H1 (cell line): ENCODE data around the gene PGLYRP1. TPM values are rescaled to one million over a fixed set of nuclear protein-coding genes. Genes with fewer than 3 reads are reported as not detected.
A peak's percentile ranks its signal among the peaks of the same experiment; 100 is the strongest.

Source experiments
- CTCF ChIA-PET: fragments of 300-600 bp; sonication (Branson Sonifier 250); formaldehyde crosslinking; loops from one replicate; lab custom pipeline; 2021; ENCODE audit not compliant: partially characterized antibody; lab: Charles Lee
- POLR2A ChIA-PET: fragments of 300-600 bp; sonication (Branson Sonifier 250); formaldehyde crosslinking; loops from one replicate; lab custom pipeline; 2021; ENCODE audit warnings: inconsistent platforms; ENCODE audit not compliant: partially characterized antibody; lab: Charles Lee
- DNase-seq, 2 experiments: peaks; one replicate each; pipeline versions ENCODE4 v3.0.0 to v3.0.0-alpha.2; 2010 to 2022; ENCODE audit warnings: low spot score in 2 of 2, low read depth in 1 of 2, mixed read lengths in 1 of 2
- FAIRE-seq: peaks from 2 replicates; lab custom pipeline; 2011; peaks lifted over from hg19 to GRCh38; lab: Jason Lieb, UNC
- H2AFZ ChIP-seq: 2 replicates; pipeline ENCODE4 v1.8.1; 2012; ENCODE audit warnings: low read length, inconsistent platforms
- H2AK5ac ChIP-seq: 2 replicates; pipeline ENCODE4 v1.6.1; 2013; ENCODE audit warnings: low read depth, low read length
- H2BK120ac ChIP-seq: replicated peaks from 2 replicates; pipeline ENCODE3; 2013; ENCODE audit warnings: low read depth, low read length, inconsistent platforms
- H2BK12ac ChIP-seq: 2 replicates; pipeline ENCODE4 v1.6.1; 2013; ENCODE audit warnings: low read depth, low read length
- H2BK15ac ChIP-seq: 2 replicates; pipeline ENCODE4 v1.6.1; 2013; ENCODE audit warnings: low read length
- H2BK20ac ChIP-seq: 2 replicates; pipeline ENCODE4 v1.6.1; 2013; ENCODE audit warnings: low read length
- H2BK5ac ChIP-seq: 2 replicates; pipeline ENCODE4 v1.6.1; 2013; ENCODE audit warnings: low read depth, low read length
- H3K14ac ChIP-seq: 2 replicates; pipeline ENCODE4 v1.6.1; 2013; ENCODE audit warnings: inconsistent platforms; ENCODE audit not compliant: insufficient read length
- H3K18ac ChIP-seq: 2 replicates; pipeline ENCODE4 v1.6.1; 2013; ENCODE audit warnings: low read length; ENCODE audit errors: extremely low read depth
- H3K23ac ChIP-seq: 2 replicates; pipeline ENCODE4 v1.6.1; 2013; ENCODE audit warnings: inconsistent platforms; ENCODE audit not compliant: insufficient read length
- H3K23me2 ChIP-seq: 2 replicates; pipeline ENCODE4 v1.6.1; 2013; ENCODE audit warnings: low read depth, low read length
- H3K27ac ChIP-seq: 2 replicates; pipeline ENCODE4 v1.6.1; 2011; ENCODE audit warnings: low read depth, low read length, inconsistent platforms
- H3K27me3 ChIP-seq, 4 experiments: replicated peaks in 1 of 4; 1 replicate in 1 of 4; 2 replicates in 3 of 4; pipeline versions ENCODE4 v1.6.1 to v1.8.1; 2011 to 2013; ENCODE audit warnings: low read length in 3 of 4, mild to moderate bottlenecking in 3 of 4, inconsistent platforms in 2 of 4, mixed read lengths in 2 of 4, moderate library complexity in 1 of 4; ENCODE audit not compliant: control insufficient read depth in 3 of 4, insufficient read depth in 3 of 4; ENCODE audit errors: extremely low read depth in 1 of 4
- H3K36me3 ChIP-seq, 4 experiments: 2 replicates each; pipeline versions ENCODE4 v1.6.1 to v1.8.1; 2011 to 2013; ENCODE audit warnings: mild to moderate bottlenecking in 4 of 4, low read length in 3 of 4, moderate library complexity in 2 of 4, control low read depth in 1 of 4, inconsistent platforms in 1 of 4; ENCODE audit not compliant: insufficient read depth in 4 of 4, control insufficient read depth in 2 of 4
- H3K4ac ChIP-seq: replicated peaks from 2 replicates; pipeline ENCODE3; 2013; ENCODE audit warnings: low read length, low read depth, mixed read lengths, inconsistent platforms; ENCODE audit not compliant: insufficient read length
- H3K4me1 ChIP-seq, 4 experiments: replicated peaks in 1 of 4; 1 replicate in 1 of 4; 2 replicates in 3 of 4; pipeline versions ENCODE4 v1.6.1 to v1.8.1; 2011 to 2013; ENCODE audit warnings: low read length in 3 of 4, inconsistent platforms in 2 of 4, mixed read lengths in 1 of 4; ENCODE audit not compliant: insufficient read depth in 4 of 4, control insufficient read depth in 3 of 4
- H3K4me2 ChIP-seq, 2 experiments: 2 replicates each; pipeline versions ENCODE4 v1.6.1 to v1.8.1; 2011 to 2013; ENCODE audit warnings: low read depth in 2 of 2, low read length in 2 of 2, control low read depth in 1 of 2, inconsistent platforms in 1 of 2, mild to moderate bottlenecking in 1 of 2; ENCODE audit not compliant: insufficient read depth in 1 of 2
- H3K4me3 ChIP-seq, 4 experiments: fragments of 200-600, 300-600 bp in 1 of 4; sonication (generic), shearing (Covaris generic), sonication (Bioruptor Twin) in 1 of 4; 2 replicates each; pipeline versions ENCODE4 v1.5.1 to v1.8.1; 2011 to 2016; ENCODE audit warnings: low read length in 4 of 4, low read depth in 3 of 4, control low read depth in 2 of 4, inconsistent platforms in 2 of 4, mild to moderate bottlenecking in 2 of 4, mixed read lengths in 1 of 4, moderate library complexity in 1 of 4; ENCODE audit not compliant: insufficient read depth in 2 of 4; ENCODE audit errors: extremely low read depth in 1 of 4
- H3K56ac ChIP-seq: replicated peaks from 2 replicates; pipeline ENCODE3; 2013; ENCODE audit warnings: low read depth, mild to moderate bottlenecking, mixed read lengths, low read length, inconsistent platforms; ENCODE audit not compliant: insufficient read length
- H3K79me1 ChIP-seq: 2 replicates; pipeline ENCODE4 v1.6.1; 2013; ENCODE audit warnings: low read depth, low read length, control low read depth
- H3K79me2 ChIP-seq, 2 experiments: 2 replicates each; pipeline versions ENCODE4 v1.6.1 to v1.8.1; 2012 to 2013; ENCODE audit warnings: low read length in 2 of 2, mild to moderate bottlenecking in 2 of 2, inconsistent platforms in 1 of 2; ENCODE audit not compliant: insufficient read depth in 2 of 2, control insufficient read depth in 1 of 2
- H3K9ac ChIP-seq, 4 experiments: replicated peaks in 1 of 4; 1 replicate in 1 of 4; 2 replicates in 3 of 4; pipeline versions ENCODE4 v1.6.1 to v1.8.1; 2011 to 2013; ENCODE audit warnings: low read depth in 3 of 4, low read length in 3 of 4, control low read depth in 2 of 4, mild to moderate bottlenecking in 2 of 4, moderate library complexity in 2 of 4, inconsistent platforms in 1 of 4; ENCODE audit errors: extremely low read depth in 1 of 4
- H3K9me3 ChIP-seq, 2 experiments: 2 replicates each; pipeline versions ENCODE4 v1.6.1 to v1.8.1; 2012 to 2013; ENCODE audit warnings: mild to moderate bottlenecking in 2 of 2, moderate library complexity in 2 of 2, control low read depth in 1 of 2, inconsistent platforms in 1 of 2, low read depth in 1 of 2, low read length in 1 of 2, mixed read lengths in 1 of 2; ENCODE audit not compliant: insufficient read depth in 2 of 2
- H4K20me1 ChIP-seq, 2 experiments: replicated peaks in 1 of 2; 2 replicates each; pipeline versions ENCODE3 to v1.8.1; 2011 to 2013; ENCODE audit warnings: inconsistent platforms in 2 of 2, low read length in 2 of 2, mild to moderate bottlenecking in 1 of 2; ENCODE audit not compliant: insufficient read depth in 2 of 2, control insufficient read depth in 1 of 2
- H4K5ac ChIP-seq: 2 replicates; pipeline ENCODE4 v1.6.1; 2013; ENCODE audit warnings: low read length, low read depth, mixed read lengths, inconsistent platforms; ENCODE audit not compliant: insufficient read length
- H4K8ac ChIP-seq: 2 replicates; pipeline ENCODE4 v1.8.0; 2013; ENCODE audit warnings: mild to moderate bottlenecking, moderate library complexity, low read length, inconsistent platforms; ENCODE audit not compliant: insufficient read depth; ENCODE audit errors: extremely low read depth
- H4K91ac ChIP-seq: replicated peaks from 2 replicates; pipeline ENCODE3; 2013; ENCODE audit warnings: low read length, mixed read lengths, inconsistent platforms; ENCODE audit not compliant: insufficient read length
- BRCA1 ChIP-seq: IDR thresholded peaks from 2 replicates; pipeline ENCODE4 v1.6.1; 2012; ENCODE audit warnings: low read depth, low read length, improper control_type of control experiment
- CBX8 ChIP-seq: fragments of 300-800, 300-1000 bp; sonication (generic); IDR thresholded peaks from 2 replicates; pipeline ENCODE4 v1.7.1; 2016; ENCODE audit warnings: low read depth, low read length, borderline replicate concordance
- CTBP2 ChIP-seq: IDR thresholded peaks from 2 replicates; pipeline ENCODE4 v1.7.0; 2011; ENCODE audit warnings: borderline replicate concordance, mild to moderate bottlenecking, moderate library complexity, mixed read lengths, low read length; ENCODE audit not compliant: insufficient read depth, insufficient read length
- EGR1 ChIP-seq: IDR thresholded peaks from 2 replicates; pipeline ENCODE4 v1.6.1; 2011; ENCODE audit warnings: low read depth, low read length, borderline replicate concordance
- HDAC6 ChIP-seq: IDR thresholded peaks from one replicate; pipeline ENCODE4 v1.7.1; 2012; ENCODE audit warnings: low read depth, mild to moderate bottlenecking, inconsistent platforms, low read length, moderate library complexity
- KDM1A ChIP-seq: fragments of 200-600, 300-600 bp; sonication (generic); IDR thresholded peaks from 2 replicates; pipeline ENCODE4 v1.7.1; 2016; ENCODE audit warnings: mild to moderate bottlenecking, low read length, borderline replicate concordance
- POLR2A ChIP-seq, 2 experiments: IDR thresholded peaks; 1 replicate in 1 of 2; 2 replicates in 1 of 2; pipeline ENCODE4 v1.6.1; 2011; ENCODE audit warnings: low read depth in 2 of 2, low read length in 2 of 2, mild to moderate bottlenecking in 2 of 2; ENCODE audit errors: control extremely low read depth in 1 of 2
- RAD21 ChIP-seq, 2 experiments: IDR thresholded peaks in 1 of 2; conservative IDR thresholded peaks in 1 of 2; 2 replicates each; pipeline ENCODE4 v1.6.1; 2011; ENCODE audit warnings: low read depth in 2 of 2, low read length in 2 of 2, improper control_type of control experiment in 1 of 2, inconsistent platforms in 1 of 2, mild to moderate bottlenecking in 1 of 2, moderate library complexity in 1 of 2
- SUZ12 ChIP-seq: fragments of 200-600 bp; sonication (generic); IDR thresholded peaks from 2 replicates; pipeline ENCODE4 v1.6.1; 2012; ENCODE audit warnings: mild to moderate bottlenecking, inconsistent platforms, low read length, moderate library complexity, mixed read lengths
- TAF7 ChIP-seq: optimal IDR thresholded peaks from 2 replicates; pipeline ENCODE3; 2011; ENCODE audit warnings: low read depth, mild to moderate bottlenecking, inconsistent platforms, low read length, moderate library complexity, borderline replicate concordance
- WGBS, 2 experiments: shearing (Covaris generic) in 1 of 2; methylation state at CpG; one replicate each; pipeline versions ENCODE4 v1.1.6 to v1.1.7; 2013 to 2015; ENCODE audit warnings: low lambda C conversion rate in 2 of 2, mixed read lengths in 2 of 2, inconsistent platforms in 1 of 2, low coverage in 1 of 2, missing lambda C conversion rate in 1 of 2; ENCODE audit not compliant: insufficient replicate concordance in 2 of 2, insufficient coverage in 1 of 2, insufficient read length in 1 of 2; ENCODE audit errors: extremely low coverage in 1 of 2, missing lambda C conversion rate in 1 of 2; 5-methylcytosine and 5-hydroxymethylcytosine counted together
- polyA plus RNA-seq, 7 experiments: library from polyadenylated mRNA; depleted of rRNA in 3 of 7; stranded (reverse) in 5 of 7; unstranded in 2 of 7; fragments of >200 nt in 5 of 7; fragments of 200-250 nt in 2 of 7; gene quantifications; 1 replicate in 5 of 7; 2 replicates in 1 of 7; 4 replicates in 1 of 7; pipeline versions ENCODE4 v1.2.1 to v1.2.3, GENCODE V29; 2011 to 2013; ENCODE audit warnings: missing spikeins in 2 of 7, mixed read lengths in 2 of 7
- total RNA-seq: library from RNA; stranded (reverse); fragmentation: NEBNext Ultra II Directional; extraction: Animal tissue kit (Norgen Biotek cat#: 25700); gene quantifications from 2 replicates; pipeline ENCODE4 v1.2.1, GENCODE V29; 2021
- TF ChIP-seq, protein P1 (sequence below): IDR thresholded peaks from 2 replicates; pipeline ENCODE4 v1.6.1; 2011; ENCODE audit warnings: low read length, improper control_type of control experiment

The PGLYRP1 gene
- total and polyA plus RNA-seq, 2 of the 8 experiments (the other 6 are each of a cell fraction or from before 2014, with no cell fraction given): not detected

- Histone ChIP-seq H4K5ac (no peak overlapping the region), H3K23ac (no peak overlapping the region), H3K36me3 (no peaks in the 10 kb centered on the region; a peak in 2 of 8 replicates), H3K4me2 (no peak overlapping the region), H2BK12ac (no peak overlapping the region), H4K8ac (peak overlapping the region; percentile 35; the same call in 1 of the 2 replicates), H3K9me3 (no peaks in the 10 kb centered on the region), H2AK5ac (no peak overlapping the region), H3K14ac (no peak overlapping the region), H3K56ac (no peak overlapping the region), H2BK120ac (no peak overlapping the region), H3K18ac (no peak overlapping the region), H3K4me3 (no peak overlapping the region), H3K23me2 (peaks cover 19% of the 10 kb centered on the region; the same call in 1 of the 2 replicates), H2BK5ac (no peak overlapping the region), H2AFZ (no peak overlapping the region), H3K79me1 (no peaks in the 10 kb centered on the region), H3K79me2 (no peaks in the 10 kb centered on the region), H3K27me3 (peaks cover 5 to 21% (median 19%) of the 10 kb centered on the region in 4 experiments), H4K91ac (no peak overlapping the region), H3K4ac (no peak overlapping the region), H4K20me1 (peaks cover 2 to 9% of the 10 kb centered on the region in 2 experiments), H3K4me1 (peaks cover 0 to 21% (median 18%) of the 10 kb centered on the region in 4 experiments; a peak in 6 of 7 replicates), H3K27ac (no peak overlapping the region), H2BK20ac (no peak overlapping the region), H3K9ac (no peak overlapping the region), H2BK15ac (no peak overlapping the region)
- ChIA-PET POLR2A (no interaction called here), CTCF (interaction anchor here (0.9 to 4.3 kb wide), 13 partner anchors 8 to 251 kb away, joined by 3 to 44 read pairs (median 5); no protein-coding TSS in a partner anchor)
- DNase-seq (no peak), FAIRE-seq (no peak)
- WGBS, 2 experiments: 91% methylated on average over 13 of the region's 15 CpGs; no CpG with 5 or more reads in 1 of the 2 experiments
- TF ChIP-seq BRCA1: no peak
- TF ChIP-seq, protein P1, sequence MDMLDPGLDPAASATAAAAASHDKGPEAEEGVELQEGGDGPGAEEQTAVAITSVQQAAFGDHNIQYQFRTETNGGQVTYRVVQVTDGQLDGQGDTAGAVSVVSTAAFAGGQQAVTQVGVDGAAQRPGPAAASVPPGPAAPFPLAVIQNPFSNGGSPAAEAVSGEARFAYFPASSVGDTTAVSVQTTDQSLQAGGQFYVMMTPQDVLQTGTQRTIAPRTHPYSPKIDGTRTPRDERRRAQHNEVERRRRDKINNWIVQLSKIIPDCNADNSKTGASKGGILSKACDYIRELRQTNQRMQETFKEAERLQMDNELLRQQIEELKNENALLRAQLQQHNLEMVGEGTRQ: no peak
- no peak for TF ChIP-seq CBX8
- TF ChIP-seq HDAC6: no peak
- TF ChIP-seq POLR2A (IDR thresholded peaks at IDR 0.05; ENCODE audit: control extremely low read depth in 1 of 2, low read depth in 2 of 2, low read length in 2 of 2): no peak
- no peak for TF ChIP-seq EGR1
- TF ChIP-seq TAF7: no peak
- TF ChIP-seq CTBP2: no peak
- TF ChIP-seq RAD21 (IDR thresholded peaks at IDR 0.05 in 1 of 2, conservative IDR thresholded peaks at IDR 0.05 in 1 of 2; ENCODE audit: low read depth in 2 of 2, low read length in 2 of 2): no peak
- no peak for TF ChIP-seq KDM1A
- TF ChIP-seq SUZ12: no peak
These were observed 4.8 kb downstream of the PGLYRP1 start for GRCh38 chr19:46017874-46018675.
